Keratinocyte (primary cell): Measurements from ENCODE around the gene PRDM10. TPM values are rescaled to one million over a fixed set of nuclear protein-coding genes. Genes with fewer than 3 reads are reported as not detected.

Experiments used
- DNase-seq: peaks from one replicate; pipeline ENCODE4 v3.0.0-alpha.2; 2011; ENCODE audit warnings: low read depth, missing footprints, low spot score
- FAIRE-seq: peaks from 2 replicates; lab custom pipeline; 2011; peaks lifted over from hg19 to GRCh38; lab: Jason Lieb, UNC
- H2AFZ ChIP-seq: 2 replicates; pipeline ENCODE4 v1.6.0; 2012; ENCODE audit warnings: low read length, control low read depth, inconsistent platforms; ENCODE audit not compliant: control insufficient read depth
- H3K27ac ChIP-seq: 2 replicates; pipeline ENCODE4 v1.5.1; 2011; ENCODE audit warnings: low read length; ENCODE audit not compliant: control insufficient read depth, insufficient read depth
- H3K27me3 ChIP-seq: 3 replicates; pipeline ENCODE4 v1.6.0; 2011; ENCODE audit warnings: low read length; ENCODE audit not compliant: control insufficient read depth, insufficient read depth; ENCODE audit errors: extremely low read depth
- H3K36me3 ChIP-seq, 2 experiments: 2 replicates in 1 of 2; 3 replicates in 1 of 2; pipeline ENCODE4 v1.5.1; 2011; ENCODE audit warnings: low read length in 2 of 2, mild to moderate bottlenecking in 1 of 2; ENCODE audit not compliant: control insufficient read depth in 2 of 2, insufficient read depth in 2 of 2; ENCODE audit errors: extremely low read depth in 1 of 2
- H3K4me1 ChIP-seq: 3 replicates; pipeline ENCODE4 v1.5.1; 2011; ENCODE audit warnings: low read length; ENCODE audit not compliant: control insufficient read depth, insufficient read depth; ENCODE audit errors: extremely low read depth
- H3K4me2 ChIP-seq: 3 replicates; pipeline ENCODE4 v1.6.0; 2011; ENCODE audit warnings: low read depth, low read length; ENCODE audit not compliant: control insufficient read depth, insufficient read depth; ENCODE audit errors: extremely low read depth
- H3K4me3 ChIP-seq, 3 experiments: fragments of 200-600 bp in 1 of 3; sonication (generic) in 1 of 3; 2 replicates in 2 of 3; 3 replicates in 1 of 3; pipeline ENCODE4 v1.5.1; 2011 to 2016; ENCODE audit warnings: low read length in 3 of 3, mild to moderate bottlenecking in 3 of 3, control low read depth in 2 of 3, inconsistent platforms in 1 of 3, low read depth in 1 of 3, mixed read lengths in 1 of 3, mixed run types in 1 of 3, moderate library complexity in 1 of 3; ENCODE audit not compliant: control insufficient read depth in 2 of 3, insufficient read depth in 2 of 3; ENCODE audit errors: extremely low read depth in 1 of 3
- H3K79me2 ChIP-seq: 2 replicates; pipeline ENCODE4 v1.6.0; 2012; ENCODE audit warnings: low read length; ENCODE audit not compliant: control insufficient read depth, insufficient read depth
- H3K9ac ChIP-seq: 3 replicates; pipeline ENCODE4 v1.6.0; 2011; ENCODE audit warnings: low read length; ENCODE audit not compliant: control insufficient read depth, insufficient read depth; ENCODE audit errors: extremely low read depth
- H3K9me1 ChIP-seq: 3 replicates; pipeline ENCODE4 v1.6.0; 2011; ENCODE audit warnings: low read length; ENCODE audit not compliant: control insufficient read depth, insufficient read depth; ENCODE audit errors: extremely low read depth
- H3K9me3 ChIP-seq: 2 replicates; pipeline ENCODE4 v1.5.1; 2012; ENCODE audit warnings: low read depth, low read length; ENCODE audit not compliant: control insufficient read depth
- H4K20me1 ChIP-seq: 3 replicates; pipeline ENCODE4 v1.6.0; 2011; ENCODE audit warnings: low read length; ENCODE audit not compliant: control insufficient read depth, insufficient read depth; ENCODE audit errors: extremely low read depth
- CTCF ChIP-seq, 3 experiments: IDR thresholded peaks in 1 of 3; conservative IDR thresholded peaks in 1 of 3; optimal IDR thresholded peaks in 1 of 3; 2 replicates in 2 of 3; 3 replicates in 1 of 3; pipeline versions ENCODE3 to v1.5.1; 2011; ENCODE audit warnings: low read length in 3 of 3, mild to moderate bottlenecking in 3 of 3, moderate library complexity in 2 of 3, control low read depth in 1 of 3, inconsistent platforms in 1 of 3; ENCODE audit not compliant: insufficient read depth in 2 of 3; ENCODE audit errors: extremely low read depth in 1 of 3
- EZH2 ChIP-seq: IDR thresholded peaks from one replicate; pipeline ENCODE4 v1.6.1; 2012; ENCODE audit warnings: inconsistent platforms, mild to moderate bottlenecking, low read length, moderate library complexity
- dilution Hi-C: fragments of 300-500 bp; cut with MboI; formaldehyde crosslinking; loops from one replicate; pipeline ENCODE4 v1.7.0; 2020; ENCODE audit warnings: low sequenced_read_pairs; ENCODE audit not compliant: extremely low pct_ligation_motif_present
- polyA plus RNA-seq, 5 experiments: library from polyadenylated mRNA; depleted of rRNA in 3 of 5; stranded (reverse) in 3 of 5; stranded (forward) in 1 of 5; unstranded in 1 of 5; fragments of >200 nt; gene quantifications; 1 replicate in 1 of 5; 2 replicates in 3 of 5; 3 replicates in 1 of 5; pipeline versions ENCODE4 v1.2.1 to v1.2.3, GENCODE V29; 2011 to 2012; ENCODE audit warnings: missing spikeins in 2 of 5, low read depth in 1 of 5, low replicate concordance in 1 of 5

The PRDM10 gene
- polyA plus RNA-seq, 1 donor (not counting 4 experiments of a cell fraction or from before 2014, with no cell fraction given): 4.7 TPM

GRCh38 chr11:129853518-129854231 is 149.0 kb downstream of the PRDM10 start:
- Histone ChIP-seq H3K4me1 (peaks cover 31% of the 10 kb centered on the region), H4K20me1 (no peaks in the 10 kb centered on the region), H3K4me3 (peak overlapping the region in 1 of 3 experiments; percentile 23), H3K4me2 (peak overlapping the region; percentile 80), H3K9me3 (no peaks in the 10 kb centered on the region), H3K9ac (peak overlapping the region; percentile 70), H3K27ac (peak overlapping the region; percentile 96), H2AFZ (peak overlapping the region; percentile 60), H3K79me2 (no peaks in the 10 kb centered on the region), H3K36me3 (peaks cover 1 to 12% of the 10 kb centered on the region in 2 experiments), H3K9me1 (no peaks in the 10 kb centered on the region), H3K27me3 (no peaks in the 10 kb centered on the region)
- TF ChIP-seq EZH2: no peak
- FAIRE-seq: peak; percentile 75
- dilution Hi-C loops: no loop called here
- peak; percentile 64 for DNase-seq

- TF ChIP-seq CTCF (optimal IDR thresholded peaks at IDR 0.05 in 1 of 3, IDR thresholded peaks at IDR 0.05 in 1 of 3, conservative IDR thresholded peaks at IDR 0.05 in 1 of 3; ENCODE audit: extremely low read depth in 1 of 3, insufficient read depth in 2 of 3, low read length in 3 of 3) (no peak), EZH2 (no peak)
- Histone ChIP-seq H3K9ac (no peak overlapping the region), H3K36me3 (peaks cover 0 to under 1% of the 10 kb centered on the region in 2 experiments), H3K27me3 (no peaks in the 10 kb centered on the region), H3K4me1 (peaks cover 32% of the 10 kb centered on the region), H2AFZ (no peak overlapping the region), H3K9me1 (no peaks in the 10 kb centered on the region), H3K4me2 (no peak overlapping the region), H3K79me2 (no peaks in the 10 kb centered on the region), H3K27ac (no peak overlapping the region), H4K20me1 (no peaks in the 10 kb centered on the region), H3K4me3 (no peak overlapping the region), H3K9me3 (no peaks in the 10 kb centered on the region)
- FAIRE-seq: no peak
- DNase-seq: no peak
- dilution Hi-C loops: no loop called here
Observed at GRCh38 chr11:129852125-129852740, 150.4 kb downstream of the PRDM10 start.

Other genes with a start within 250 kb of the PRDM10 start
- 2.1 to 4.1 TPM (median 2.6 TPM) in 3 replicates for gene TMEM45B, start 187.0 kb downstream of the PRDM10 start, polyA plus RNA-seq
- 11.8 to 23.6 TPM (median 14.4 TPM) in 3 replicates for gene NFRKB, start 107.3 kb downstream of the PRDM10 start, polyA plus RNA-seq
- 376 to 561 TPM (median 531 TPM) in 3 replicates for gene APLP2, start 67.1 kb upstream of the PRDM10 start, polyA plus RNA-seq
- gene ST14, start 156.9 kb upstream of the PRDM10 start, polyA plus RNA-seq: 45.8 to 74.8 TPM (median 66.2 TPM) in 3 replicates